Neural cell (in vitro differentiated cells): Measurements from ENCODE around the gene STT3B. TPM values are rescaled to one million over a fixed set of nuclear protein-coding genes. Genes with fewer than 3 reads are reported as not detected.

ENCODE experiments used
- H2AFZ ChIP-seq: fragments of 200-600, 300-800 bp; sonication (generic), shearing (Covaris generic); 2 replicates; pipeline ENCODE4 v1.6.0; 2014; ENCODE audit warnings: low read depth, mild to moderate bottlenecking, antibody characterized with exemption, low read length, moderate library complexity
- H3F3A ChIP-seq: fragments of 200-600 bp; shearing (Covaris generic); 2 replicates; pipeline ENCODE4 v1.6.1; 2016; ENCODE audit warnings: mild to moderate bottlenecking, moderate library complexity, mixed read lengths, antibody characterized with exemption, low read length; ENCODE audit not compliant: insufficient read depth, poor library complexity, severe bottlenecking
- H3K27ac ChIP-seq: fragments of 200-600, 300-800 bp; sonication (generic), shearing (Covaris generic); 2 replicates; pipeline ENCODE4 v1.5.1; 2014; ENCODE audit warnings: mild to moderate bottlenecking, low read length, moderate library complexity
- H3K27me3 ChIP-seq: fragments of 300-800, 200-600 bp; sonication (generic), shearing (Covaris generic); 2 replicates; pipeline ENCODE4 v1.6.0; 2014; ENCODE audit warnings: mild to moderate bottlenecking, low read depth, low read length, moderate library complexity; ENCODE audit not compliant: insufficient read depth
- H3K36me3 ChIP-seq: fragments of 300-800, 200-600 bp; sonication (generic), shearing (Covaris generic); 2 replicates; pipeline ENCODE4 v1.5.1; 2014; ENCODE audit warnings: mild to moderate bottlenecking, antibody characterized with exemption, low read length, moderate library complexity; ENCODE audit not compliant: insufficient read depth
- H3K4me2 ChIP-seq: fragments of 300-800, 200-600 bp; sonication (generic), shearing (Covaris generic); 2 replicates; pipeline ENCODE4 v1.6.0; 2014; ENCODE audit warnings: mild to moderate bottlenecking, low read length
- H3K4me3 ChIP-seq: fragments of 300-800, 200-600 bp; sonication (generic), shearing (Covaris generic); 2 replicates; pipeline ENCODE4 v1.5.1; 2014; ENCODE audit warnings: mild to moderate bottlenecking, low read length, moderate library complexity
- H3K79me2 ChIP-seq: fragments of 200-600 bp; shearing (Covaris generic); replicated peaks from 2 replicates; pipeline ENCODE4 v1.6.0; 2014; ENCODE audit warnings: mild to moderate bottlenecking, low read length, moderate library complexity; ENCODE audit not compliant: insufficient read depth
- H3K9ac ChIP-seq: fragments of 300-800, 200-600 bp; sonication (generic), shearing (Covaris generic); 2 replicates; pipeline ENCODE4 v1.6.1; 2016; ENCODE audit warnings: mild to moderate bottlenecking, low read length, mixed read lengths
- H3K9me2 ChIP-seq: fragments of 200-600 bp; shearing (Covaris generic); 2 replicates; pipeline ENCODE4 v1.6.1; 2016; ENCODE audit warnings: mild to moderate bottlenecking, low read length, mixed read lengths; ENCODE audit not compliant: insufficient read depth
- H3K9me3 ChIP-seq: fragments of 200-600, 300-800 bp; sonication (generic), shearing (Covaris generic); 2 replicates; pipeline ENCODE4 v1.6.1; 2016; ENCODE audit warnings: mild to moderate bottlenecking, mixed run types, low read length, moderate library complexity, mixed read lengths
- H4K20me1 ChIP-seq: fragments of 200-600 bp; shearing (Covaris generic); 2 replicates; pipeline ENCODE4 v1.6.1; 2016; ENCODE audit warnings: mild to moderate bottlenecking, mixed run types; ENCODE audit not compliant: insufficient read depth
- CTCF ChIP-seq: fragments of 450-650 bp; IDR thresholded peaks from 2 replicates; pipeline ENCODE4 v1.5.1; 2014; ENCODE audit warnings: antibody characterized with exemption, mild to moderate bottlenecking, moderate library complexity; ENCODE audit not compliant: poor library complexity, severe bottlenecking
- EP300 ChIP-seq: fragments of 450-650 bp; conservative IDR thresholded peaks from 2 replicates; pipeline ENCODE4 v1.6.1; 2014; ENCODE audit warnings: antibody characterized with exemption, mild to moderate bottlenecking, moderate library complexity; ENCODE audit not compliant: poor library complexity, severe bottlenecking
- EZH2 ChIP-seq: fragments of 200-600, 300-800 bp; shearing (Covaris generic), sonication (generic); IDR thresholded peaks from 2 replicates; pipeline ENCODE4 v1.6.1; 2014; ENCODE audit warnings: antibody characterized with exemption, low read length, borderline replicate concordance, mild to moderate bottlenecking; ENCODE audit not compliant: insufficient read depth, poor library complexity, severe bottlenecking
- MXI1 ChIP-seq: fragments of 450-650 bp; conservative IDR thresholded peaks from 2 replicates; pipeline ENCODE4 v1.6.1; 2014; ENCODE audit warnings: antibody characterized with exemption, mild to moderate bottlenecking; ENCODE audit not compliant: poor library complexity, severe bottlenecking
- POLR2AphosphoS5 ChIP-seq: IDR thresholded peaks from 2 replicates; pipeline ENCODE4 v1.6.1; 2012
- RAD21 ChIP-seq: fragments of 450-650 bp; conservative IDR thresholded peaks from 2 replicates; pipeline ENCODE4 v1.6.1; 2014; ENCODE audit warnings: antibody characterized with exemption, mild to moderate bottlenecking, moderate library complexity
- SMC3 ChIP-seq: fragments of 450-650 bp; conservative IDR thresholded peaks from 2 replicates; pipeline ENCODE4 v1.6.1; 2014; ENCODE audit warnings: antibody characterized with exemption, mild to moderate bottlenecking, moderate library complexity; ENCODE audit not compliant: poor library complexity
- TAF1 ChIP-seq: IDR thresholded peaks from 2 replicates; pipeline ENCODE4 v1.6.1; 2012; ENCODE audit warnings: low read depth
- polyA plus RNA-seq: library from polyadenylated mRNA; depleted of rRNA; stranded (reverse); fragments of >200 nt; gene quantifications from 2 replicates; pipeline ENCODE4 v1.2.3, GENCODE V29; 2014
- TF ChIP-seq, protein P1 (sequence below): IDR thresholded peaks from 2 replicates; pipeline ENCODE4 v1.6.1; 2012; ENCODE audit warnings: borderline replicate concordance

Gene STT3B
- polyA plus RNA-seq, 1 donor from 2014 or later = 100 TPM

DNA sequence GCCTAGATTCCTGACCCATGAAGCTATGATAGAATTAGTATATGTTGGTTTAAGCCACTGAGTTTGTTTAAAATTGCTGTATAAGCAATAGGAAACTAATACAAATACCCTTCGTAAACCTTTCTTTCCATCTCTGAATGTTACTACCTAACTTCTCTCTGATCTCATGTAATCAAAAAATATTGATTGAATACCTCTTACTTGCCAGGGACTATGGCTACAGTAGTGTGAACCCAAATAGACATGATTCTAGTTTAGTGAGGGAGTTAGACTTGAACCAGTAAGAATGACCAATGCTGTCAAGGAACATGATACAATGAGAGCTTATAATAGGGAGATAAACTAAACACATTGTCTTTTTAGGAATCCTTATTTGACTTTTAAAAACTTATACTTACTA lies 19.4 kb downstream of the STT3B start:
- no peak for TF ChIP-seq MXI1
- no peak for TF ChIP-seq EP300
- TF ChIP-seq EZH2 = no peak
- no peak for TF ChIP-seq CTCF
- TF ChIP-seq RAD21 = no peak
- TF ChIP-seq TAF1 = no peak
- no peak for TF ChIP-seq POLR2AphosphoS5
- TF ChIP-seq SMC3 = no peak
- TF ChIP-seq, protein P1, sequence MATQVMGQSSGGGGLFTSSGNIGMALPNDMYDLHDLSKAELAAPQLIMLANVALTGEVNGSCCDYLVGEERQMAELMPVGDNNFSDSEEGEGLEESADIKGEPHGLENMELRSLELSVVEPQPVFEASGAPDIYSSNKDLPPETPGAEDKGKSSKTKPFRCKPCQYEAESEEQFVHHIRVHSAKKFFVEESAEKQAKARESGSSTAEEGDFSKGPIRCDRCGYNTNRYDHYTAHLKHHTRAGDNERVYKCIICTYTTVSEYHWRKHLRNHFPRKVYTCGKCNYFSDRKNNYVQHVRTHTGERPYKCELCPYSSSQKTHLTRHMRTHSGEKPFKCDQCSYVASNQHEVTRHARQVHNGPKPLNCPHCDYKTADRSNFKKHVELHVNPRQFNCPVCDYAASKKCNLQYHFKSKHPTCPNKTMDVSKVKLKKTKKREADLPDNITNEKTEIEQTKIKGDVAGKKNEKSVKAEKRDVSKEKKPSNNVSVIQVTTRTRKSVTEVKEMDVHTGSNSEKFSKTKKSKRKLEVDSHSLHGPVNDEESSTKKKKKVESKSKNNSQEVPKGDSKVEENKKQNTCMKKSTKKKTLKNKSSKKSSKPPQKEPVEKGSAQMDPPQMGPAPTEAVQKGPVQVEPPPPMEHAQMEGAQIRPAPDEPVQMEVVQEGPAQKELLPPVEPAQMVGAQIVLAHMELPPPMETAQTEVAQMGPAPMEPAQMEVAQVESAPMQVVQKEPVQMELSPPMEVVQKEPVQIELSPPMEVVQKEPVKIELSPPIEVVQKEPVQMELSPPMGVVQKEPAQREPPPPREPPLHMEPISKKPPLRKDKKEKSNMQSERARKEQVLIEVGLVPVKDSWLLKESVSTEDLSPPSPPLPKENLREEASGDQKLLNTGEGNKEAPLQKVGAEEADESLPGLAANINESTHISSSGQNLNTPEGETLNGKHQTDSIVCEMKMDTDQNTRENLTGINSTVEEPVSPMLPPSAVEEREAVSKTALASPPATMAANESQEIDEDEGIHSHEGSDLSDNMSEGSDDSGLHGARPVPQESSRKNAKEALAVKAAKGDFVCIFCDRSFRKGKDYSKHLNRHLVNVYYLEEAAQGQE = no peak
- H3K27ac ChIP-seq = no peak overlapping the region
- no peaks in the 10 kb centered on the region for H4K20me1 ChIP-seq
- H3K9ac ChIP-seq = no peak overlapping the region
- H3K4me2 ChIP-seq = no peak overlapping the region
- no peak overlapping the region for H2AFZ ChIP-seq
- H3K27me3 ChIP-seq = no peaks in the 10 kb centered on the region
- H3K9me2 ChIP-seq = no peaks in the 10 kb centered on the region
- H3K79me2 ChIP-seq = peaks cover 92% of the 10 kb centered on the region
- no peaks in the 10 kb centered on the region for H3K9me3 ChIP-seq
- no peak overlapping the region for H3K4me3 ChIP-seq
- no peaks in the 10 kb centered on the region for H3F3A ChIP-seq
- no peaks in the 10 kb centered on the region for H3K36me3 ChIP-seq

GRCh38 chr3:31553258-31553657 lies 20.5 kb downstream of the STT3B start:
- Histone ChIP-seq H3K4me3 (no peak overlapping the region), H3K27me3 (no peaks in the 10 kb centered on the region), H3K4me2 (no peak overlapping the region), H4K20me1 (no peaks in the 10 kb centered on the region), H3K9me3 (no peaks in the 10 kb centered on the region), H2AFZ (no peak overlapping the region), H3K9ac (no peak overlapping the region), H3F3A (no peaks in the 10 kb centered on the region), H3K36me3 (no peaks in the 10 kb centered on the region), H3K9me2 (no peaks in the 10 kb centered on the region), H3K79me2 (peaks cover 95% of the 10 kb centered on the region), H3K27ac (no peak overlapping the region)
- TF ChIP-seq MXI1 (no peak), EZH2 (no peak), RAD21 (no peak), CTCF (no peak), EP300 (no peak), POLR2AphosphoS5 (no peak), TAF1 (no peak), SMC3 (no peak)
- TF ChIP-seq, protein P1 = no peak
